Activated CD4-positive, alpha-beta T cell treated with anti-CD3 and anti-CD28 coated beads, Interleukin-2, Interleukin-6, amounts not matched to agents 100 ng/mL and 50 ng/mL, durations not matched to agents 16 hours and 8 hours (primary cell): ENCODE data around the gene ZNF772.
"Not testable (repeated sequence)": the region's sequence is repeated elsewhere in the genome, so short reads cannot be mapped to it uniquely, and the experiment has no call there.

Experiments used
- DNase-seq: peaks from one replicate; pipeline ENCODE4 v3.0.0-alpha.2; 2020

Gene ZNF772

DNA sequence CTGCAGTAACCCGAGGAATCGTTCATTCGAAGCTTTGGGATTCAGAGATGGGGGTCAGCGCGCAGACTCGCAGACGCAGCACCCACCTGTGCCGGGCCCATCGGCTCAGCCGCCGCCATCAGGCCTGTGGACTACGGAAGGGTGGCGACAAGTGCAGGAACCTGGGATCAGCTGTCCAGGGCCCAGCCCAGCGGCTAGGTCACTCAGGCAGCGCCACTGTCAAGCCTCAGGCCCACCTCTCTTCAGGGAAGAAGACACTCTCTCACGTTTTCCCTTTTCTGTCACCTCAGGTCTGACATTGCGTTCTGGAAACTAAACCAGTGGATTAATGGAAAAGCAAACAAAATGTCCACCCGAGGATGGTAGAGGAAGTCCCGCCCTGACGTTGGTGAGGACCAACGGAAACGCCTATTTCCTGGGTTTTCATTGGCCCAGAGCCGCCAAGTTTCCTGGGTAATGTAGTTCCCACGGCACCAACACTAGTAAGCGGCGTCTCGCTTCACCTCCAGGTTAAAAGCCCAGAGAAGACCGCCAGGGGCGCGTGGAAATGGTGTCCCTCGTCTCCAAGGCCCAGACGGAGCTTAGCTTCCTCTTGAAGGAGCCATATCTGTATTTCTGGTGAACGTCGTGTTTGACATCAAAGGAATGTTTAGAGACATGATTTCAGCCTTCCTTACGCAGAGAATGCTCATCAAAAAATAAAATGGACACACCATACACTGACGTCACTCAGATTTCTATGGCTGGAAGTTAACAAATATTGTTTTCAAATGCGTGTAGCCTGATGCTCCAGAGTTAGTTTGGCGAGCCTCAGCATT lies at the start of gene ZNF772:
Gene ZNF772, minus strand, starts transcription at position 376 of the 818 bp plus-strand sequence. Its CDS starts 257 bp downstream, at position 119.
- peak; percentile 92 for DNase-seq

DNA sequence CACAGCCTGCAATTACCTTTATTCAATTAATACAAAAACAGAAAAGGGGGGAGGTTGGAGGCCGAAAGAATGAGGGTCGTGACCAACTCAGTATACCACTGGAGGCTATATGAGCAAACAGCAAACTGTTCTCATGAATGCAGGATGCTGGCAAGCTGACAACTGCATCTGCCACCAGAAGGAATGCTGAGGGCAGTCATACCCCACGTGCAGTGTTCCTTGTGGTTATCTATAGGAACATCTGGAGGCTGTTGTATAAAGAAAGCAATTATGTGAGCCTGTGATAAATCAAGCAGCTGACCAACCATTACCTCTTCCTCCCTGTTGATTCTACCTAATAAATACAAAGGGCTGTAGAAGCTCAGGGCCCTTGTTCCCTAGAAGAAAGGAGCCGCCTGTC lies 40.7 kb upstream of the ZNF772 start:
- not testable (repeated sequence) for DNase-seq

DNA sequence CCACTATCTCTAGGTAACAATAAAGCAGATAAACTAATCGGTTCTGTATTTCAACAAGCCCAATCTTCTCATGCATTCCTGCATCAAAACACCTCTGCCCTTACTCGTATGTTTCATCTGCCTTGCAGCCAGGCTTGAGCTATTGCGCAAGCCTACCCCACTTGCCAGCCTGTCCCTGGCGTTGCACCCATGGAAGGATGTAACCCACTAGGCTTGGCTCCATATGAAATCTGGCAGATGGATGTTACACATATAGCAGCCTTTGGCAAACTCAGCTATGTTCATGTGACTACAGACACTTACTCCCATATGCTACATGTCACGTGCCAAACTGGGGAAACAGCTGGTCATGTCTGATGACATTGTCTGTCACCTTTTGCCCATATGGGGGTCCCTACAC lies 37.9 kb upstream of the ZNF772 start:
- DNase-seq: no peak

DNA sequence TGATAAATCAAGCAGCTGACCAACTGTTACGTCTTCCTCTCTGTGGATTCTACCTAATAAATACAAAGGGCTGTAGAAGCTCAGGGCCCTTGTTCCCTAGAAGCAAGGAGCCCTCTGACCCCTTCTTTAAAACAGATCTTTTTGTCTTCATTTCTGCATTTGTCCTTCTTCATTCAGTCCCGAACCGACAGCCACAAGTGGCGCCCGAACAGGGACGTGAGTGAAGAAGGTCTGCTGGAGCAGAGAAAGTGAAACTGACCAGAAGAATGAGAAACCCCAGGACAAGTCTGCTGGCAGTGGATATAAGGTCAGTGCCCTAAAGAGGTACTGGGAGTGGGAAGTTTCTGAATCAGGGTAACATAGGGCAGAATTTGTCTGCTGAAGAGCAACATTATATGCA lies 35.5 kb upstream of the ZNF772 start:
- DNase-seq: no peak

DNA sequence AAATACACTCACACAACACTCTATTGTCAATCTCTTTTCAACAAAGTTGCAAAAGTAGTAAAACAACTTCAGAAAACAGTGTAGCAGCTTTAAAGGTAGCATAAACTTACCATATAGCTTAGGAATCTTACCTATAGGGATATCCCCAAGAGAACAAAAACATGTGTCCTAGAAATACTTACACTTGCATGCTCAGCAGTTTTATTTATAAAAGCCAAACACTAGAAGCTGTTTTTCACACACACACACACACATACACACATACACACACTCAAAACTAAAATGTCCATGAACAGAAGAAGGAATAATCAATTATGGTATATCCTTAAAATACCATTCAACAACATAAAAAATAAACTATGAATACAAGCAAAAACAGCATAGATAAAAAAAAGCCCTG lies 34.1 kb upstream of the ZNF772 start:
- DNase-seq: no peak

DNA sequence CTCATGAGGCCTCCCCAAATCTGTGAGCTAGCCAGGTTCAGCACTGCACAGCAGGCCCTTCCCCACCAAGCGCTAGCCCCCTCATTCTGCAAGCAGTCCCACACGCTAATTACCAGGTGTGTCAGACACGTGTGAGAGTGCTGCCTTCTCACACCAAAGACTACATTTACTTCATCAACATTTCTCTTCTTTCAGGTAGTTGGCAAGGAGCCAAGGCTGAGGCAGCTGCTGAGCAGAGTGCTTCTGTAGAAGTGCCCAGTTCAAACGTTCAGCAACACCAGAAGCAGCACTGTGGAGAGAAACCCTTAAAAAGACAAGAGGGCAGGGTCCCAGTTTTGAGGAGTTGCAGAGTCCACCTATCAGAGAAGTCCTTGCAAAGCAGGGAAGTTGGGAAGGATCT lies 28.8 kb upstream of the ZNF772 start:
- no peak for DNase-seq

DNA sequence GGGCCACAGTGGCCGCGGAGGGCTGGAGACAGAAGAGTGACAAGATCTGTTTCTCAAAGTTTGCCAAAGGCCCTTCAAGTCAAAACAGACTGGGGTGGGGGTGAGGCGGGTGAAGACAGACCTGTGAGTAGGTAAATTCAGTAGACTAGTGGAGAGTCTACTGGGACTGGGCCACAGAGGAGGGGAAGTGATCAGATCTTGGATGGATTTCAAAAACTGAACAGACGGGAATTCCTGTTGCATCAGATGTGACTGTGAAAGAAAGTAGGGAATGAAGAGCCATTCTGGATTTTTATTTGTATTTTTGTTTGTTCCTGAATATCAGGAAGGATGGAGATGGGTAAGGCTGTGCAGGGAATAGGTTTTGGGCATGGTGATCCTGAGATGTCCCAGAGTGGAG lies 23.0 kb upstream of the ZNF772 start:
- DNase-seq: not testable (repeated sequence)

DNA sequence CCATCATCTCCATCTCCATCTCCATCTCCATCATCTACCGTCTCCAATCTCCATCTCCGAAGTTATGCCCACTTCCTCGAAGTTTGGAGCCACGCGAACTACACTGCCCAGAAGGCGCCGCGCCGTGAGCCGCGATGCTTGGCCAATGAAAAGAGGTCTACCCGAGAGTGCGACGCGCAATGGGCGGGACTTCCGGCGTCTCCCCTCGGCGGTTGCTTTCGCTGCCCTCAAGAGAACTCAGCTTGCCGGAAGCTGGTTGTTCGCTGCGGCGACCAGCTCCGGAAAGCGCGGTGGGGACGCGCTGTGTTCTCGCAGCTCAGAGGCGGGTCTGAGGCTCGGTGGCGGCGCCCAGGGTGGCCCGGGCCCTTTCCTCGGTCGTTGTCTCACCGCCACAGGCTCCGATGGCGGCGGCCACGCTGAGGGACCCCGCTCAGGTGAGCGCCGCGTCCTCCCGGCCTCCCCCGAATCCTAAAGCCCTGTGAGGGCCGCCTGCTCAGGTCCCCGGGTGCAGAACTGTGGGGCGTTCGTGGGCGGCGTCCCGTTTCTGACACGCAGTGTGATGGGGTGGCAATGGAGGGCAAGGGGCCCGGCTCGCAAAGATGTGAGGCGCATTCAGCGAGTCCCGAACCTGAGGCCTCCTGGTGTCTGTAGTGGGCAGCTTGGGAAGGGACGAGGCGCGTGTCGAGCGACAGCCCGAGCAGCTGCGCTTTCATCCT lies 22.5 kb upstream of the ZNF772 start, which contains the start of gene ZNF773:
Gene ZNF773, plus strand, starts transcription at position 259 of the 716 bp plus-strand sequence. Its CDS starts 143 bp downstream, at position 402.
- peak; percentile 96 for DNase-seq

DNA sequence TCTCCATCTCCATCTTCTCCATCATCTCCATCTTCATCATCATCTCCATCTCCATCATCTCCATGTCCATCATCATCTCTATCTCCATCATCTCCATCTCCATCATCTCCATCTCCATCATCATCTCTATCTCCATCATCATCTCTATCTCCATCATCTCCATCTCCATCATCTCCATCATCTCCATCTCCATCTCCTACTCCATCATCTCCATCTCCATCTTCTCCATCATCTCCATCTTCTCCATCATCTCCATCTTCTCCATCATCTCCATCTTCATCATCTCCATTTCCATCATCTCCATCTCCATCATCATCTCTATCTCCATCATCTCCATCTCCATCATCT lies 21.9 kb upstream of the ZNF772 start:
- not testable (repeated sequence) for DNase-seq

DNA sequence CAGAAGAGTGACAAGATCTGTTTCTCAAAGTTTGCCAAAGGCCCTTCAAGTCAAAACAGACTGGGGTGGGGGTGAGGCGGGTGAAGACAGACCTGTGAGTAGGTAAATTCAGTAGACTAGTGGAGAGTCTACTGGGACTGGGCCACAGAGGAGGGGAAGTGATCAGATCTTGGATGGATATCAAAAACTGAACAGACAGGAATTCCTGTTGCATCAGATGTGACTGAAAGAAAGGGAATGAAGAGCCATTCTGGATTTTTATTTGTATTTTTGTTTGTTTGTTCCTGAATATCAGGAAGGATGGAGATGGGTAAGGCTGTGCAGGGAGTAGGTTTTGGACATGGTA lies 10.9 kb upstream of the ZNF772 start:
- DNase-seq: not testable (repeated sequence)

DNA sequence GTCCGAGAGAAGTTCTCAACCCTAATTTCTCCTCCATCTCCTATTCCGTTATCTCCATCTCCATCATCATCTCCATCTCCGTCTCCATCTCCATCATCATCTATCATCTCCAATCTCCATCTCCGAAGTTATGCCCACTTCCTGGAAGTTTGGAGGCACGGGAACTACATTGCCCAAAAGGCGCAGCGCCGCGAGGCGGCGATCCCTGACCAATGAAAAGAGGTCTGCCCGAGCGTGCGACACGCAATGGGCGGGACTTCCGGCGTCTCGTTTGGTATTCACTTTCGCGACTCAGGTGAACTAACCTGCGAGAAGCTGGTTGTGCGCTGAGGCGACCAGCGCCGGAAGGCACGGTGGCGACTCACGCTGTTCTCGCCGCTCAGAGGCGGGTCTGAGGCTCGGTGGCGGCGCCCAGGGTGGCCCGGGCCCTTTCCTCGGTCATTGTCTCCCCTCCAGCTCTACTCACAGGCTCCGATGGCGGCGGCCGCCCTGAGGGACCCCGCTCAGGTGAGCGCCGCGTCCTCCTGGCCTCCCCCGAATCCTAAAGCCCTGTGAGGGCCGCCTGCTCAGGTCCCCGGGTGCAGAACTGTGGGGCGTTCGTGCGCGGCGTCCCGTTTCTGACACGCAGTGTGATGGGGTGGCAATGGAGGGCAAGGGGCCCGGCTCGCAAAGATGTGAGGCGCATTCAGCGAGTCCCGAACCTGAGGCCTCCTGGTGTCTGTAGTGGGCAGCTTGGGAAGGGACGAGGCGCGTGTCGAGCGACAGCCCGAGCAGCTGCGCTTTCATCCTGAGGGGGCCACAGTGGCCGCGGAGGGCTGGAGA lies 10.3 kb upstream of the ZNF772 start, which contains the start of gene ZNF419:
Gene ZNF419, plus strand, starts transcription at position 274 of the 822 bp plus-strand sequence. Its CDS starts 201 bp downstream, at position 475.
- peak; percentile 94 for DNase-seq

DNA sequence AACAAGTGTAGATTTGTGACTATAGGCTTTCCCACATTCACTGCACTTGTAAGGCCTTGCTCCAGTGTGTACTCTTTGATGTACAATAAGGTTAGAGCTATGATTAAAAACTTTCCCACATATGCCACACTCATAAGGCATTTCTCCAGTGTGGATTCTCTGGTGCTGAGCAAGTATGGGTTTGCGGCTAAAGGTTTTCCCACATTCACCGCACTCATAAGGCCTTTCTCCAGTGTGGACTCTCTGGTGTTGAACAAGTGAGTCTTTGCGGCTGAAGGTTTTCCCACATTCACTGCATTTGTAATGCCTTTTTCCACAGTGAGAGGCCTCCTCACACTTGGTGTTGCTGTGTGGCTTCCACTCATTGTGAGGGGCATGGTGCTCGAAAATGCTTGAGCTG lies 3.7 kb downstream of the ZNF772 start:
- no peak for DNase-seq

DNA sequence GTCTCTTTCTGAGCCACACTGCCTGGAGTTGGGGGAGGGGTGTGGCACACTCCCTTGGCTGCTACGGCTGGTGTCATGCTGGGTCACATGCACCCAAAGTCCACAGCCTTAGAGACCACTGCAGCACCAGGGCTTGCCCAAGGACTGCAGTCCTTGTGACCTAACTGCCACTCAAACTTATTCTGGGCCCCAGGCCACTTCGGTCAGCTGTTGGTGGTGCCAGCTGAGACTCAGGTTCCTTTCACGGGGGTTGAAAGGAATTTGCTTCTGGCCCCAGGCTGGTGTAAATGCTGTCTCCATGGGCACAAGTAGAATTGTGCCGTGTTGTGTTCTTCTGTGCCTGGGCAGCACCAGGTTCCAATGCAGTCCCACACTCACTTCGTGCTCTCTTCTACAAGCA lies 10.9 kb downstream of the ZNF772 start:
- DNase-seq: no peak

DNA sequence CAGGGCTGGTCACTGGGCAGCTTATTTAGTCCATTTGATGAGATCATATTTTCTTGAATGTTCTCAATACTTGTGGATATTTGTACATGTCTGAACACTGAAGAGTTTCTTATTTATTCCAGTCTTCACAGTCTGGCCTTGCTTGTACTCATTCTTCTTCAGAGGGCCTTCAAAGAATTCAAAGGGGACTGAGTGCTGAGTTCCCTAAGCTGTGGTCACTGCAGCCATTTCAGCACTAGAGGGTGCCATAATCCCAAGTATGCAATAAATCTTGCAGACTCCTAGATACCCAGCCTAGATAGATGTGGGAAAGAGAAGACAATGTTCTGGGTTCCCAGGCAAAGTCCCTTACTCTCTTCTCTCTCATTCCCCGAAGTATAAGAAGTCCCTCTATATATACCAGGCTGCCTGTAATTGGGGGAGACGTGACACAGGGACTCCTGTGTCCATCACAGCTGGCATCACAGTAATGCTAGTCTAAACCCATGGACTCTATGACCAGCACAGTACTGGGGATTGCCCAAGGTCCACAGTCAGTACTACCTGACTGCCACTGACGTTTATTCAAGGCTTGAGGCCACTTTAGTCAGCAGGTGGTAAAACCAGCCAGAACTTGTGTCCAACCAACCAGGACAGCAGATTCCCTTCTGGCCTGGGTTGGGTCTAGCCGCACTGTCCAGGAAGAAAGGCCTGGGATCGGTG lies 11.5 kb downstream of the ZNF772 start:
- DNase-seq: peak; percentile 40

DNA sequence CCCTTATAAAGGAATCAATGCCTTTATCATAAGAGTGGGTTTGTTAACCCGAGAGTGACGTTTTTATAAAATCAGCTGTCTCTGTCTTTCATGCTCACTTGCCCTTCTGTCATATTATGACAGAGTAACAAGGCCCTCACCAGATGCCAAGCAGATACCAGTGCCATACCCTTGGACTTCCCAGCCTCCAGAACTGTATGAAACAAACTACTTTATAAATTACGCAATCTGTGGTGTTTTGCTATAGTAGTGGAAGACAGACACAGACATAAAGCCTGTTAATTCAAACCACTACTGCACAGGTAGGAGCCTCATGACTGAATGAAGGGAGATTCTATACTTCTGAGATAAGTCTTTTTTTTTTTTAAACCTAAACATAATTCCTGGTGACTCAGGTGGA lies 25.1 kb downstream of the ZNF772 start:
- no peak for DNase-seq

DNA sequence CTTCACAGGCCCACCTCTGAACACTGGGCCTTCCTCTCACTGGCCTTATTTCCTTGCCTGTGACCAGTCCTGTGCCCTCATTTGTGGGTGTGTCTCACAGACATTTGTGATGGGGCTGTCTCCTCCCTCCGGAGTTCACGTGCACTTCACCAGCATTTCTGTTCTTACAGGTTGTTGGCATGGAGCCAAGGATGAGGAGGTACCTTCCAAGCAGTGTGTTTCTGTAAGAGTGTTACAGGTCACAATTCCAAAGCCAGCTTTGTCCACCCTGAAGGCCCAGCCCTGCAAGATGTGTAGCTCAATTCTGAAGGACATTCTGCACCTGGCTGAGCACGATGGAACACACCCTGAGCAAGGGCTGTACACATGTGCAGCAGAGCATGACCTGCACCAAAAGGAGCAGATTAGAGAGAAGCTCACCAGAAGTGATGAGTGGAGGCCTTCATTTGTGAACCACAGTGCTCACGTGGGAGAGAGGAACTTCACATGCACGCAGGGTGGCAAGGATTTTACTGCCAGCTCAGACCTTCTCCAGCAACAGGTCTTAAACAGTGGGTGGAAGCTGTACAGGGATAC lies 34.2 kb downstream of the ZNF772 start:
- no peak for DNase-seq

DNA sequence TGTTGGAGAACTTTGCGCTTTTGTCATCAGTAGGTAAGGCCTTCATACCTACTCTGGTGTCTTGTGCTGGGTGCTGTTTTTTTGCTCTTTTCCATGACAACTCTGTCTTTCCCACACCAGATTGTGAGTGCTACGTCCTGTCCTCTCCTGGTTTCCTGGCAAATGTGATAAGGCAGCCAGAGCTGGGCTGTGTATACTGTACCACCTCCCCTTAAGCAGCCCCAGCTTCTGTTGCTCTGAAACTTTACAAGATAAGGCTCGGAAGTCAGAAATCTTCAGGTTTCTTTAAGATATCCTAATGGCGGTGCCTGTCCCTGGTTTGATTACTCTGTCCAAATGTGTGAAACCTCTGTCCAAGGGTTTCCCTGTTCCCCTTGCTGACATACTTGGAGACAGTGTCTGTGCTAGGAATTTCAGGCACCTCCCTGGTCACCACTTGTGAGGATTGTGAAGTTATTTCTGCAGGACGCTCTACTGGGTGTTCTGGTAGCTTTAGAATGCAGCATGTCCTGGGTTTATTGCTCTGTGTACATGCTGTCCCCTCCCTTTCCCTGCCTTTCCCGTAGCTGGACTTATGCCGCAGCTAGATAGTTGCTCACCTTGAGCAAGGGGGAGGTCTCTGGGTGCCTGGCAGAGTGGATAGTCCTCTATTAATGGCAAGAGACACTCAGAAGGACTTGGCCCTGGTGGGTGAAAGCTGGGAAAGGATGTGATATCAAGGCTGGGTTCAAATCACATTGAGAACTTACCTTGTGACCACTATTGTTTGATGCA lies 35.2 kb downstream of the ZNF772 start:
- DNase-seq: no peak

DNA sequence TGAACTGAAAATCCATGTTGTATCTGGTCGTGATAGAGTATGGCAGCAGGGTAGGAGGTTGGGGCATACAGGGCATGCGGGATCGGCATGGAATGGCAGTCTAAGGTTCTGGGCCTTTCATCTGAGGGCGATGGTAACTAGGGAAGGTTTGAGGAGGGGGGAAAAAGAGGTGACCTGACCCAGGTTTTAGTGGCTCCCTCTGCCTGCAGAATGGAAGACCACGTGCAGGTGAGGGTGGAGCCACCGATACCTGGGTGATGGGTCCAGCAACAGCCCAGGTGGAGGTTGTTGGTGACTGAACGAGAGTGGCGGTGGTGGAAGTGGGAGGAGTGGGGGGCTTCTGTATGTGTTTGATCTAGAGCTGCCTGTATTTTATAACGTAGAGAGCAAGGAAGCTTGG lies 38.4 kb downstream of the ZNF772 start:
- DNase-seq: no peak

DNA sequence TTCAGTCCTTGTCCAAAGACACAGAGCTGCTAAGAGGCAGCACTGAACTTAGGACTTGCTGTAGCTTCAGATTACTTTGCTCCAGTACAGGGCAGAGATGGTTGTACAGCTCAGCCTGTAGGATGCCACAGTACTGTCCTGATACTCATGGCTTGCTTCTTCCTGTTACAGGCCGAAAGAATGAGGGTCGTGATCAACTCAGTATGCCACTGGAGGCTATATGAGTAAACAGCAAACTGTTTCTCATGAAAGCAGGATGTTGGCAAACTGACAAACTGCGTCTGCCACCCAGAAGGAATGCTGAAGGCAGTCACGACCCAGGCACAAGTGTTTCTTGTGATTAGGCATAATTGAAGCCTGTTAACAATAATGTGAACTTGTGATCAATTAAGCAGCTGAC lies 39.4 kb downstream of the ZNF772 start:
- no peak for DNase-seq

DNA sequence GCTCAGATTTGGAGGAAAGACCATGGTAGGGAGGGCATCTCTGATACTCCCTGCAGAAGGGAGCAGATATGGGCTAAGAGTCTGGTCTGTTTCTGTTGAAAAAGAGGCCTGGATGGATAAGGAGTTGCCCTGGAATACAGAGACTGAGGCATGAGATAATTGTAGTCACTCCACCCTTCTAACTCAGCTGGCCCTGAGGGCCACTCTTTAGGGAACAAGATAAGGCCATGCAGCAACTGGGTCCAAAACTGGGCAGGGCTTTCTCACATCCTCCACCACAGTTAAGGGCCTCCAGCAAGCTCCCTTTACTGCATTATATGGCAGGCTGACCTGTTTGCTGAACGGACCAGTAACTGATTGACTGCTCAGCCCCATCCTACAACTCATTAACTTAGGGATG lies 40.9 kb downstream of the ZNF772 start:
- no peak for DNase-seq
